A673 (cell line): ENCODE data around the gene CEACAM1. TPM values are rescaled to one million over a fixed set of nuclear protein-coding genes. Genes with fewer than 3 reads are reported as not detected.

Source experiments
- BruUV-seq: library from RNA; stranded (reverse); fragments of 400-500 nt; replicated peaks from 2 replicates; lab custom pipeline; 2021; lab: Mats Ljungman, UMichigan
- CTCF ChIA-PET: fragments of 300-600 bp; sonication (Branson Sonifier 250); formaldehyde crosslinking; loops from one replicate; lab custom pipeline; 2022; ENCODE audit warnings: antibody characterized with exemption; lab: Charles Lee
- POLR2A ChIA-PET: fragments of 300-600 bp; sonication (Branson Sonifier 250); formaldehyde crosslinking; loops from one replicate; lab custom pipeline; 2022; ENCODE audit warnings: antibody characterized with exemption; ENCODE audit not compliant: low non-redundant PET; lab: Charles Lee
- DNase-seq: peaks from one replicate; pipeline ENCODE4 v3.0.0-alpha.2; 2015; ENCODE audit warnings: low spot score
- H3K27ac ChIP-seq: fragments of 200-600 bp; sonication (generic); 2 replicates; pipeline ENCODE4 v1.5.1; 2016; ENCODE audit warnings: mixed run types, low read depth, mild to moderate bottlenecking, mixed read lengths, antibody characterized with exemption, low read length; ENCODE audit not compliant: poor library complexity, severe bottlenecking
- H3K27me3 ChIP-seq: fragments of 200-600 bp; sonication (generic); replicated peaks from 2 replicates; pipeline ENCODE4 v1.6.1; 2017; ENCODE audit warnings: mixed run types, low read depth, mild to moderate bottlenecking, mixed read lengths, antibody characterized with exemption, low read length; ENCODE audit not compliant: insufficient read depth, poor library complexity
- H3K36me3 ChIP-seq: fragments of 200-600 bp; sonication (generic); 2 replicates; pipeline ENCODE4 v1.6.1; 2016; ENCODE audit warnings: mixed run types, mild to moderate bottlenecking, mixed read lengths, antibody characterized with exemption, low read length; ENCODE audit not compliant: insufficient read depth, poor library complexity, severe bottlenecking
- H3K4me1 ChIP-seq: fragments of 200-600 bp; sonication (generic); 2 replicates; pipeline ENCODE4 v1.6.1; 2017; ENCODE audit warnings: mixed run types, mild to moderate bottlenecking, mixed read lengths, antibody characterized with exemption, low read length; ENCODE audit not compliant: insufficient read depth, poor library complexity, severe bottlenecking
- H3K4me3 ChIP-seq: fragments of 200-600 bp; sonication (generic); 2 replicates; pipeline ENCODE4 v1.5.1; 2016; ENCODE audit warnings: low read depth, mixed run types, mild to moderate bottlenecking, mixed read lengths, low read length; ENCODE audit not compliant: poor library complexity, severe bottlenecking
- H3K9me3 ChIP-seq: fragments of 200-600 bp; sonication (generic); 2 replicates; pipeline ENCODE4 v1.6.1; 2016; ENCODE audit warnings: mixed run types, low read depth, mild to moderate bottlenecking, mixed read lengths, antibody characterized with exemption, low read length; ENCODE audit not compliant: poor library complexity, severe bottlenecking
- CTCF ChIP-seq: fragments of 300-800, 200-600 bp; sonication (generic); conservative IDR thresholded peaks from 2 replicates; pipeline ENCODE4 v1.5.1; 2017; ENCODE audit warnings: low read depth, mild to moderate bottlenecking, antibody characterized with exemption, low read length, moderate library complexity, mixed read lengths
- EZH2 ChIP-seq: fragments of 200-600 bp; sonication (generic); IDR thresholded peaks from 2 replicates; pipeline ENCODE4 v1.6.1; 2017; ENCODE audit warnings: borderline replicate concordance, low read depth, mild to moderate bottlenecking, mixed read lengths, antibody characterized with exemption, low read length; ENCODE audit not compliant: poor library complexity, severe bottlenecking
- intact Hi-C: fragments of 100-400 bp; cut with micrococcal nuclease; formaldehyde crosslinking; loops from one replicate; pipeline ENCODE4 v1.10.0; 2022; ENCODE audit not compliant: unreplicated experiment
- total RNA-seq: library from RNA; stranded (reverse); gene quantifications from 2 replicates; pipeline ENCODE4 v1.2.3, GENCODE V29; 2021

CEACAM1 gene
- total RNA-seq, 1 experiment from 2014 or later, result 0.64 TPM

- intact Hi-C loops, result no loop called here
- H3K27me3 ChIP-seq, result no peaks in the 10 kb centered on the region
- H3K27ac ChIP-seq, result no peak overlapping the region
- BruUV-seq, result no TSS peak
- no peaks in the 10 kb centered on the region for H3K36me3 ChIP-seq
- no peak for DNase-seq
- CTCF ChIA-PET, result no interaction called here
- POLR2A ChIA-PET, result no interaction called here
- no peaks in the 10 kb centered on the region for H3K4me1 ChIP-seq
- TF ChIP-seq EZH2, result no peak
- TF ChIP-seq CTCF, result no peak
- H3K9me3 ChIP-seq, result no peaks in the 10 kb centered on the region
- no peak overlapping the region for H3K4me3 ChIP-seq
Observed at GRCh38 chr19:42459926-42460325, 68.4 kb downstream of the CEACAM1 start.

Other genes with a start within 250 kb of the CEACAM1 start
- gene PRR19, start 226.3 kb downstream of the CEACAM1 start, total RNA-seq, result 2.5 and 3.6 TPM in 2 replicates
- 151 and 166 TPM in 2 replicates for gene PAFAH1B3, start 225.9 kb downstream of the CEACAM1 start, total RNA-seq
- gene TMEM145, start 215.2 kb downstream of the CEACAM1 start, total RNA-seq, result 4.9 and 5.7 TPM in 2 replicates
- gene MEGF8, start 202.8 kb downstream of the CEACAM1 start, total RNA-seq, result 28.5 and 33.6 TPM in 2 replicates
- not detected in 2 replicates for gene CNFN, start 138.2 kb downstream of the CEACAM1 start, total RNA-seq
- gene LIPE, start 101.1 kb downstream of the CEACAM1 start, total RNA-seq, result 6.8 and 7.6 TPM in 2 replicates
- not detected in 2 replicates for gene CXCL17, start 85.5 kb downstream of the CEACAM1 start, total RNA-seq
- gene CEACAM8, start 66.4 kb upstream of the CEACAM1 start, total RNA-seq, result not detected in 2 replicates
- not detected in 2 replicates for gene PSG3, start 212.0 kb upstream of the CEACAM1 start, total RNA-seq
- gene PSG8, start 237.2 kb upstream of the CEACAM1 start, total RNA-seq, result not detected in 2 replicates